Left kidney (tissue), 2 donors: ENCODE data around the gene FBLN7. TPM values are rescaled to one million over a fixed set of nuclear protein-coding genes. Genes with fewer than 3 reads are reported as not detected.
"Not testable (repeated sequence)": the region's sequence is repeated elsewhere in the genome, so short reads cannot be mapped to it uniquely, and the experiment has no call there.

Experiments
- DNase-seq: peaks from one replicate; pipeline ENCODE4 v3.0.0-alpha.2; 2013
- polyA plus RNA-seq: library from polyadenylated mRNA; unstranded; fragments of 120-200 nt; gene quantifications from one replicate; pipeline ENCODE4 v1.2.1, GENCODE V29; 2013; ENCODE audit not compliant: insufficient read length

The FBLN7 gene
- polyA plus RNA-seq, 1 donor = 13.6 TPM

DNA sequence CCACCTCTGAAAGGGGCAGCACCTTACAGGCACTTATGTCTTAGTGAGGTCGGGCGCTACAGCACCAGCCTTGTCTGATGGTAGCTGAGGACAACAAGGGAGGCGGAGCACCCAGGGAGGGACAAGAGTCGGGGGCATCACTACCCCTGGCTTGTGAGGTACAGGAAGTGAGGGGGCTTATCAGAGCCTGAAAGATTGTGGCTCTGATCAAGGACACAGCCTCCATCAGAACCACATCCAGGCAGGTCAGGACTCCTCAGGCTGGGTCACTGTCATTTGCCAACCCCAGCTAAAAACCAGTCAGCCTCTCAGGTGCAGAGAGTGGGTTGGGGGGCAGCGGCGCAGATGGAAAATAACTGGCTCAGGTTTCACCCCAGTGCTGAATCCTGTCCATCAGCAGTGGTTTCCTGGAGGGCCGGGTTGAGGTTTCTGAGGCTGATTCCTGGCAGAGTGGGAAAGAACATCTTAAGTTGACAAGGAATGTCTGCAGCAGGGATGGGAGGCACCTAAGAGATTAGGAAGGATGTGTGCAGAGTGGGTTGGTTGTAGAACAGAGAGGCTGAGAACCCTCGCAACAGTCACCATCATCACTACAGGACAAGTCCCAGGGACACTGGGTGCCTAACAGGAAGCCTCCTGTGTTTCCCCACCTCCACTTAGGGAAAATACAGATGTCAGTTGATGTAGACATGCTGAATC, 45.3 kb downstream of the FBLN7 start:
- DNase-seq = no peak

- no peak for DNase-seq
Observed at GRCh38 chr2:112184121-112184520, 45.9 kb downstream of the FBLN7 start.

DNA sequence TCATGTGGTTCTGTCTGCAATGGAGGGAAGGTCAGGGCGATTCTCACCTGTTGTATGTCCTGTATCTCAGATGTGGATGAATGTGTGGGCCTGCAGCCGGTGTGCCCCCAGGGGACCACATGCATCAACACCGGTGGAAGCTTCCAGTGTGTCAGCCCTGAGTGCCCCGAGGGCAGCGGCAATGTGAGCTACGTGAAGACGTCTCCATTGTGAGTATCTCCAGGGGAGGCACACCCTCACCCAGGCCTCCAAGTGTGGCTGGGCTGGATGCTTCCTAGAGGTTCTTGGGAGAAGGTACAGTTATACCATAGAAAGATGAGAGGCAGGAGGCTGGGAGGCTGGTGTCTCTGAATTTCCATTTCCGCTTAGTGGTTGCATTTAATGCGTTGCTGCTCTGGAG, 46.9 kb downstream of the FBLN7 start:
- DNase-seq = no peak

DNA sequence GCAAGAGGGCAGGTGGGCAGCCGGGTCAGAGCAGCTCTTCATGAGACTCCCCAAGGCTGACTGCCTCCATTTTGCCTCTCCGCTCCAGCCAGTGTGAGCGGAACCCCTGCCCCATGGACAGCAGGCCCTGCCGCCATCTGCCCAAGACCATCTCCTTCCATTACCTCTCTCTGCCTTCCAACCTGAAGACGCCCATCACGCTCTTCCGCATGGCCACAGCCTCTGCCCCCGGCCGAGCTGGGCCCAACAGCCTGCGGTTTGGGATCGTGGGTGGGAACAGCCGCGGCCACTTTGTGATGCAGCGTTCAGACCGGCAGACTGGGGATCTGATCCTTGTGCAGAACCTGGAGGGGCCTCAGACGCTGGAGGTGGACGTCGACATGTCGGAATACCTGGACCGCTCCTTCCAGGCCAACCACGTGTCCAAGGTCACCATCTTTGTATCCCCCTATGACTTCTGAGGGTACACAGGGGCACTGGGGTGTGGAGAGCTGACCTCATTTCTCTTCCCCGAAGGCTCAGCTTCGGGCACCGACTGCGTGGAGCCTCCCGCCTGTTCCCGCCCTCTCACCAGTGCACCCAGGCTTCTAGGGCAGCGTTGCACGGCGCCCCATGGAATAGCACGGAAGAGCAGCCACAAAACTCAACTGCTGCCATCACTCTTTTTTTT, 49.0 kb downstream of the FBLN7 start:
- no peak for DNase-seq

- no peak for DNase-seq
Observed at GRCh38 chr2:112187805-112188596, 49.8 kb downstream of the FBLN7 start.

- DNase-seq = no peak
Observed at GRCh38 chr2:112189001-112189556, 50.9 kb downstream of the FBLN7 start.

GRCh38 chr2:112194028-112194427, 55.8 kb downstream of the FBLN7 start:
- DNase-seq = no peak

- no peak for DNase-seq
Observed at GRCh38 chr2:112194482-112194881, 56.3 kb downstream of the FBLN7 start.

DNA sequence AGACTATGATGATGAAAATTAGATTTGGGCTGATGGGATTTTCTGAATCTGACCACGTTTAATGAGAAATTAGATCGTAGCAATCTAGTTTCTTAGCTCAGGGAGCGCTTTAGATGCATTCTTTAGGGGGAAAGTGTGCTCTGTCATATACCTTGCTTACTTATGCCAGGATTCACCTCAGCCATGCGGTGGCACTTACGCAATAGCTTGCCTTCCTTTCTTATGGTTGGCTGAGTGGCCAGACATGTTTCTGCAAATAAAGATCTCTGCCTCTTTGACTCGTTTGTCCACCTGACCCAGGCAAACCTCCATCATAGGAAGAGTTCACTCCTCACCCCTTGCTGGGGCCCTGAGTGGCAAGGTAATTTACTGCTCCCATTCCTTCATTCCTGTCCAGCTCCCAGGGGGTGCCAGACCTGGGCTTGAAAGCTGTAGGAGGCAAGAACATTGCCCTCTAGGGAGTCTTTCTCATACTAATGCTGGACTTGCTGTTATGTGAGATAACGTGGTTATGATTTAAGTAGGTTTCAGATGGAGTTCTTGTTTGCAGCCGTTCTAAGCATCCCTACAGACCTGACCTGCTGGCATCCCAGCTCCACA, 57.1 kb downstream of the FBLN7 start:
- no peak for DNase-seq

DNA sequence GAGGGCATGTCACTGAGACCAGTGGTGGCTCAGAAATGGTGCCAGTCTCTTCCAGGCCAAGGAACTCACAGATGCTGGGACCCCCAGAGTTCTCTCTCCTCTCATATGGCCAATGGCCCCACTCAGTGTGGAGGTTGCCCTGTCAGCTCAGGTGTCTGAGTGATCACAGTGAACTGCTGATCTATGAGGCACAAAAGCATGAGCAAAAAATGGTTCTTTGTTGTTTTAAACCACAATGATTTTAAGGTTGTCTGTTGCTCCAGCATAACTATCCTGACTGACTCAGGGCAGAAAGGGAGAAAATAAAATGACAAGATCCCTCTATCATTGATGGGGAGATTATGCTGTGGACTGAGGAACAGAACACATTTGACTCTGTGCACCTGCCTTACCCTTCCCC, 57.8 kb downstream of the FBLN7 start:
- no peak for DNase-seq

- DNase-seq = no peak
Observed at GRCh38 chr2:112197868-112198267, 59.7 kb downstream of the FBLN7 start.

GRCh38 chr2:112198780-112199179, 60.6 kb downstream of the FBLN7 start:
- DNase-seq = no peak

DNA sequence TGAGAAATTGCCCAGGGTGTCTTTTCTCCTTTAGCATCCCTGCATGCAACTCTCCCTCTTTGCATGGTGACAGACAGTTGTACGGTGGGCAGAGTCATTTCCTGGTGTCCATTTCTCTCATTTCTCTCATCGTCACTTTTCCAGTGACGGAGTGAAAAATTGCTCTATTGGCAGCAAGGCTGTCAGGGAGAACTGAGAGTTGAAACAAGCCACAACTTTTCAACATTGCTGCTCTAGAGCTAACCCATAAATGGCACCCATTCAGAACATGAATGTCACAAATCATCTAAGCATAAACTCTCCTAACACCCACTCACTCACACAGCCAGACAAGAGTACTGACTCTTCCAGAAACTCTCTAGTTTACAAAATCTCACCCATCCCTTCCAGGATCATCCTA, 61.0 kb downstream of the FBLN7 start:
- DNase-seq = no peak

DNA sequence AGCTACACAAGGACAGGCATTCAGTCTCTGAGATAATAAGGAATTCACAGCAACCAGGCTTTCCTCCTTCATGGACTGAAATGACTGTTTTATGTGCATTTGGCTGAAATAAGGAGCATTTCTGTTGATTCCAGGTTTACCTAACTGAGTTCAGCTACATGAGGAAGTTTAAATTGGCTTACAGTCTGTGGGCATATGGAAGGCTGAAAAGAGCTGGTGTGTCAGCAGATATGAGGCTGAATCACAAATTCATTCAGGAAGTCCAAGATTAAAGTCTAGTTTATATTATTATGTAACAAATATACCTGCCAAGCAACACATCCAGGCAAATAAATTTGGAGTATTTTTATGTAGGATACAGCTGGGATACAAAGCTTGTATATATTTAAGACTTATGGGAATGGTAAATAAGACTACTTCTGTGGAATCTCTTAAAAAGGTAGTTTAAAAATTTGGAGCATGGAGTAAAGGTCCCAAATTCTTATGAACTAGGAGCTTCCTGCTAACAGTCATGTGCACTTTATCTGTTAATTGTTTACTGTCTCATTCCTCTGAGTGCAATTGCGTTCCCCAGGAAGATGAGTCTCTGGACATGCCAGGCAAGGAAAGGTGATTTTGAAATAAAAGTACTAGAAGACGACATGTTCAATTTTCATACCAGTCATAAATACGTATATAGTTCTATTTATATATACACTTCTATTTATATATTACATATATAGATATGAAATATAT, 63.7 kb downstream of the FBLN7 start:
- no peak for DNase-seq

DNA sequence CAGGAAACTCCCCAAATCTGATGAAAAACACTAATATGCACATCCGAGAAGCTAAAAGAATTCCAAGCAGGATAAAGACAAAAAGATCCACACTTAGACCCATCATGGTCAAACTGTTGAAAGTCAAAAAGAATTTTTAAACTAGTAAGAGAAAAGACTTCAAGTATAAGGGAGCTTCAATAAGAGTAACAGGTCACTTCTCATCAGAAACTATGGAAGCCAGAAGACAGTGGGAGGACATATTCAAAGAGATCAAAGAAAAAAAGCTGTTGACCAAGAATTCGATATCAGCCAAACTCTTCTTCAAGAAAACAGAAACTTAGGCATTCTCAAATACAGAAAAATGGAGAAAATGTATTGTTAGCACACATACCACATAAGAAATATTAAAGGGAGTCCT, 66.2 kb downstream of the FBLN7 start:
- no peak for DNase-seq

DNA sequence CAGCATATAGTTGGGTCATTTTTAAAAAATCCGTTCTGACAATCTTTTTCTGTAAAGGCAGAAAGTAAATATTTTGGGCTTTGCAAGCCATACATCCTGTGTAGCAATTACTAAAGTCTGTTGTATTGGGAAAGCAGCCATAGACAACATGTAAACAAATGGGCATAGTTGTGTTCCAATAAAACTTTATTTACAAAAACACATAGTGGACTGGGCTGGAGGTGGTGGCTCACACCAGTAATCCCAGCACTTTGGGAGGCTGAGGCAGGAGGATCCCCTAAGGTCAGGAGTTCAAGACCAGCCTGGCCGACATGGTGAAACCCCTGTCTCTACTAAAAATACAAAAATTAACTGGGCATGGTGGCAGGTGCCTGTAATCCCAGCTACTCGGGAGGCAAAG, 69.7 kb downstream of the FBLN7 start:
- not testable (repeated sequence) for DNase-seq

- DNase-seq = peak; percentile 5
Observed at GRCh38 chr2:112216167-112216566, 78.0 kb downstream of the FBLN7 start.

- DNase-seq = no peak
Observed at GRCh38 chr2:112217854-112218253, 79.7 kb downstream of the FBLN7 start.

DNA sequence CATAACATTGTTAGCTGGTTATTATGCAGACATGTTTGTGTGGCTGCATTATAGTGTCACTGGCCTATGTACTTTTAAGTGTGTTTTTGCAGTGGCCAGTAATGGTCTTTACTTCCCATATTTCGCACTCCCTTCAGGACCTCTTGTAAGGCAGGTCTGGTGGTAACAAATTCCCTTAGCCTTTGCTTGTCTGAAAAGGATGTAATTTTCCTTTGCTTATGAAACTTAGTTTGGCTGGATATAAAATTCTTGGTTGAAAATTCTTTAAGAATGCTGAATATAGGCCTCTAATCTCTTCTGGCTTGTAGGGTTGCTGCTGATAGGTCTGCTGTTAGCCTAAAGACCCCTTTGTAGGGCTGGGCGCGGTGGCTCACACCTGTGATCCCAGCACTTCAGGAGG, 82.0 kb downstream of the FBLN7 start:
- no peak for DNase-seq

GRCh38 chr2:112220831-112221230, 82.6 kb downstream of the FBLN7 start:
- DNase-seq = no peak

DNA sequence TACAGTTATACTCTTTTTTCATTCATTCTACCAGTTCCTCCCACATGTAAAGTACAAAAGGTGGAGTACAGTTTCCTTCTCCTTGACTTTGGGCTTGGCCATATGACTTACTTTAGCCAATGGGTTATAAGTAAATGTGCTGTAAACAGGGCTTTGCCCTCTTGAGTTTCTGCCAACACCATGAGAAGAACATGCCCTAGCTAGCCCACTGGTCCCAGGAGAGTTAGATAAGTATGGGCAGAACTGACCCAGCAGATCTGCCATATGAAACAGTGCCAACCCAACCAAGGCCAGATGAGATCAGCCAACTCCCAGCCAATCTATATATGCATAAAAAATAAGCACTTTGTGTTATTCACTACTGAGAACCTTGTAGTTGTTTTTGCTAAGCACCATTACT, 91.2 kb downstream of the FBLN7 start:
- no peak for DNase-seq

GRCh38 chr2:112230371-112230770, 92.2 kb downstream of the FBLN7 start:
- no peak for DNase-seq
